ENCODE results near the gene OR8D2. TPM values are rescaled to one million over a fixed set of nuclear protein-coding genes. Genes with fewer than 3 reads are reported as not detected.

Gene OR8D2
- total RNA-seq, 1 experiment from 2014 or later = not detected

- no peaks in the 10 kb centered on the region for H3K36me3 ChIP-seq (ENCODE audit: low read depth, low read length)
- H2AFZ ChIP-seq (ENCODE audit: low read length) = no peak overlapping the region
- no peak overlapping the region for H3K9ac ChIP-seq (ENCODE audit: low read length)
- CTCF ChIA-PET = no interaction called here
- POLR2A ChIA-PET (ENCODE audit: unreplicated experiment) = no interaction called here
- peaks cover 16% of the 10 kb centered on the region for H3K4me1 ChIP-seq (ENCODE audit: insufficient read depth, low read length)
- H3F3A ChIP-seq (ENCODE audit: low read length, unreplicated experiment) = no peaks in the 10 kb centered on the region
- intact Hi-C loops (cut with micrococcal nuclease) = no loop called here
- H3K27ac ChIP-seq (ENCODE audit: low read length) = no peak overlapping the region
- H4K20me1 ChIP-seq (ENCODE audit: low read length) = no peaks in the 10 kb centered on the region
- ATAC-seq (no peak), DNase-seq (no peak)
- no peaks in the 10 kb centered on the region for H3K79me2 ChIP-seq (ENCODE audit: low read length)
- peaks cover 6% of the 10 kb centered on the region; the same call in 1 of the 2 replicates for H3K27me3 ChIP-seq (ENCODE audit: low read length)
- TF ChIP-seq EZH2 (IDR thresholded peaks at IDR 0.05; ENCODE audit: low read length, unreplicated experiment) = no peak
- no peak for TF ChIP-seq EZH2phosphoT487 (IDR thresholded peaks at IDR 0.05; ENCODE audit: borderline replicate concordance, low read length)
- no peak for TF ChIP-seq CTCF (conservative IDR thresholded peaks at IDR 0.05; ENCODE audit: low read depth, low read length)
- H3K4me3 ChIP-seq (ENCODE audit: low read length) = no peak overlapping the region
- H3K9me2 ChIP-seq (replicated peaks; ENCODE audit: low read length) = no peaks in the 10 kb centered on the region
- no peaks in the 10 kb centered on the region for H3K9me3 ChIP-seq (ENCODE audit: low read length)
- BruUV-seq (replicated peaks) = no TSS peak
- no peak overlapping the region for H3K4me2 ChIP-seq (ENCODE audit: low read length)
Measured at GRCh38 chr11:124313131-124313530, 6.9 kb downstream of the OR8D2 start.

DNA sequence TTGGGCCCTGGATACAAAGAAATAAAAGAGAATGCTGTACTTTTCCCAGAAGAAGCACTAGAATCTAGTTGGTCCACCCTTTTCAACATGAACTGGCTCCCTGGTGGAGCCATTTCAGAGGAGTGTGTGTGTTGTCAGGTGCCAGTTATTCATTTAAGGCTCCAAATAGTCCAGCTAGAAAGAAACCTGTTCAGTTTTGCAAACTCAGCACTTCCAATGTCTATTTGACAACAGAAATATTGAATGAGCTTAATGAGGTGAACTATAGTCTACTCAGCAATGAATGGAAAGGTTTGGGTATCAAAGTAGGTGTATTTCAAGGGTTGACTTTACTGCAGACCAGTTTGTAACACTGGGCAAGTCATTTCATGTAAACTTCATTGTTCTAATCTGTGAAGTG, 8.3 kb downstream of the OR8D2 start:
- Histone ChIP-seq H3K4me3 (ENCODE audit: low read length) (no peak overlapping the region), H3K79me2 (ENCODE audit: low read length) (no peaks in the 10 kb centered on the region), H4K20me1 (ENCODE audit: low read length) (no peaks in the 10 kb centered on the region), H3K27ac (ENCODE audit: low read length) (no peak overlapping the region), H3K4me1 (ENCODE audit: insufficient read depth, low read length) (peaks cover 16% of the 10 kb centered on the region), H3K9me3 (ENCODE audit: low read length) (no peaks in the 10 kb centered on the region), H3K4me2 (ENCODE audit: low read length) (no peak overlapping the region), H2AFZ (ENCODE audit: low read length) (no peak overlapping the region), H3K27me3 (ENCODE audit: low read length) (peaks cover 7% of the 10 kb centered on the region; the same call in 1 of the 2 replicates), H3K9ac (ENCODE audit: low read length) (no peak overlapping the region), H3K36me3 (ENCODE audit: low read depth, low read length) (no peaks in the 10 kb centered on the region), H3F3A (ENCODE audit: low read length, unreplicated experiment) (no peaks in the 10 kb centered on the region), H3K9me2 (replicated peaks; ENCODE audit: low read length) (no peaks in the 10 kb centered on the region)
- ChIA-PET POLR2A (ENCODE audit: unreplicated experiment) (no interaction called here), CTCF (no interaction called here)
- ATAC-seq (no peak), DNase-seq (no peak)
- intact Hi-C loops (cut with micrococcal nuclease) = no loop called here
- no peak for TF ChIP-seq CTCF (conservative IDR thresholded peaks at IDR 0.05; ENCODE audit: low read depth, low read length)
- TF ChIP-seq EZH2phosphoT487 (IDR thresholded peaks at IDR 0.05; ENCODE audit: borderline replicate concordance, low read length) = no peak
- BruUV-seq (replicated peaks) = no TSS peak

DNA sequence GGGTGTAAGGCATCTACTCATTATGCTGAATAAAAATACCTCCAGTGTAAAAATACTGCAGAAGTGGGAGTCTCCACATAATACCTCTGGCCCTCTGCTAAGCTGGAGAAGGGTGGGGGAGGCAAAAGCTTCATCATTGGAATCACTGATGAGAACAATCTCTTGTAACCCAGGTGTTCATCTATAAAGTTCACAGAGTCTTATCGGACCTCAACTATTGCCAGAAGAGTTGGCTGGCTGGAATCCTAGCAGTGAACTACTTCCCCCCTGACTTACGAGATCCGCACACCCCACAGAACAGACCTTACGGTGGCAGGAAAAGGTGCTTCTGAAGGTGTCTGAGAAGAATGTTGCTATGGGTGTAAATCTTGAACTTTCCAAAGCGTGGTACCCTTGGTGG, 8.7 kb downstream of the OR8D2 start:
- intact Hi-C loops (cut with micrococcal nuclease) = no loop called here
- ATAC-seq (no peak), DNase-seq (no peak)
- Histone ChIP-seq H3K4me3 (ENCODE audit: low read length) (no peak overlapping the region), H3K36me3 (ENCODE audit: low read depth, low read length) (no peaks in the 10 kb centered on the region), H3K9ac (ENCODE audit: low read length) (no peak overlapping the region), H3K27me3 (ENCODE audit: low read length) (peaks cover 8% of the 10 kb centered on the region; the same call in 1 of the 2 replicates), H2AFZ (ENCODE audit: low read length) (no peak overlapping the region), H3K4me1 (ENCODE audit: insufficient read depth, low read length) (peaks cover 16% of the 10 kb centered on the region), H4K20me1 (ENCODE audit: low read length) (no peaks in the 10 kb centered on the region), H3K9me2 (replicated peaks; ENCODE audit: low read length) (no peaks in the 10 kb centered on the region), H3K4me2 (ENCODE audit: low read length) (no peak overlapping the region), H3F3A (ENCODE audit: low read length, unreplicated experiment) (no peaks in the 10 kb centered on the region), H3K27ac (ENCODE audit: low read length) (no peak overlapping the region), H3K79me2 (ENCODE audit: low read length) (no peaks in the 10 kb centered on the region), H3K9me3 (ENCODE audit: low read length) (no peaks in the 10 kb centered on the region)
- TF ChIP-seq EZH2phosphoT487 (IDR thresholded peaks at IDR 0.05; ENCODE audit: borderline replicate concordance, low read length) = no peak
- no peak for TF ChIP-seq CTCF (conservative IDR thresholded peaks at IDR 0.05; ENCODE audit: low read depth, low read length)
- TF ChIP-seq EZH2 (IDR thresholded peaks at IDR 0.05; ENCODE audit: low read length, unreplicated experiment) = no peak
- CTCF ChIA-PET = no interaction called here
- POLR2A ChIA-PET (ENCODE audit: unreplicated experiment) = no interaction called here
- BruUV-seq (replicated peaks) = no TSS peak
